Hepatocyte (in vitro differentiated cells): ENCODE data around the gene THNSL1.

Experiments
- CTCF ChIP-seq: fragments of 200-600 bp; sonication (generic); IDR thresholded peaks from 2 replicates; pipeline ENCODE4 v1.5.1; 2016; ENCODE audit warnings: antibody characterized with exemption, mild to moderate bottlenecking; ENCODE audit not compliant: poor library complexity
- EZH2phosphoT487 ChIP-seq: fragments of 200-600 bp; sonication (generic); IDR thresholded peaks from one replicate; pipeline ENCODE4 v1.6.1; 2018; ENCODE audit warnings: antibody characterized with exemption, mild to moderate bottlenecking, low read depth, moderate library complexity; ENCODE audit not compliant: unreplicated experiment, severe bottlenecking

- TF ChIP-seq CTCF (no peak), EZH2phosphoT487 (no peak)
Measured at GRCh38 chr10:25015828-25016375, 510 bp upstream of the THNSL1 start, which contains the start of gene ENKUR.
